Measurements from ENCODE around the gene LZTFL1. TPM values are rescaled to one million over a fixed set of nuclear protein-coding genes. Genes with fewer than 3 reads are reported as not detected.
A peak's percentile ranks its signal among the peaks of the same experiment; 100 is the strongest.

LZTFL1 gene
- polyA plus RNA-seq (2012; ENCODE audit: missing spikeins): 12.1 TPM

GRCh38 chr3:45841757-45842491 is at the start of gene LZTFL1:
LZTFL1 (minus strand) TSS chr3:45842119; CDS start chr3:45841991, 128 bp downstream.
- no peak for TF ChIP-seq POLR2A (IDR thresholded peaks at IDR 0.05; ENCODE audit: low read depth, low read length)
- peak; percentile 49; the same call in 1 of the 2 replicates for TF ChIP-seq POLR2AphosphoS5 (IDR thresholded peaks at IDR 0.05; ENCODE audit: low read depth, low read length)
- FAIRE-seq: peak; percentile 91
- peak; percentile 65 for DNase-seq (ENCODE audit: insufficient read length)

- no peak for DNase-seq (ENCODE audit: insufficient read length)
- TF ChIP-seq TAF1 (IDR thresholded peaks at IDR 0.05; ENCODE audit: borderline replicate concordance, low read depth, low read length) (no peak), POLR2AphosphoS5 (IDR thresholded peaks at IDR 0.05; ENCODE audit: low read depth, low read length) (no peak), POLR2A (IDR thresholded peaks at IDR 0.05; ENCODE audit: low read depth, low read length) (no peak)
- no peak for FAIRE-seq
Measured at GRCh38 chr3:45890405-45890804, 48.5 kb upstream of the LZTFL1 start.

- TF ChIP-seq POLR2A (IDR thresholded peaks at IDR 0.05; ENCODE audit: low read depth, low read length) (no peak), TAF1 (IDR thresholded peaks at IDR 0.05; ENCODE audit: borderline replicate concordance, low read depth, low read length) (no peak), POLR2AphosphoS5 (IDR thresholded peaks at IDR 0.05; ENCODE audit: low read depth, low read length) (no peak)
- DNase-seq (ENCODE audit: insufficient read length) (no peak), FAIRE-seq (no peak)
Measured at GRCh38 chr3:45889337-45889736, 47.4 kb upstream of the LZTFL1 start.

GRCh38 chr3:45887759-45888511 is 46.0 kb upstream of the LZTFL1 start:
- FAIRE-seq: no peak
- TF ChIP-seq POLR2AphosphoS5 (IDR thresholded peaks at IDR 0.05; ENCODE audit: low read depth, low read length) (no peak), POLR2A (IDR thresholded peaks at IDR 0.05; ENCODE audit: low read depth, low read length) (no peak), TAF1 (IDR thresholded peaks at IDR 0.05; ENCODE audit: borderline replicate concordance, low read depth, low read length) (no peak)
- DNase-seq (ENCODE audit: insufficient read length): no peak

- TF ChIP-seq POLR2AphosphoS5 (IDR thresholded peaks at IDR 0.05; ENCODE audit: low read depth, low read length): no peak
- TF ChIP-seq POLR2A (IDR thresholded peaks at IDR 0.05; ENCODE audit: low read depth, low read length): no peak
- TF ChIP-seq TAF1 (IDR thresholded peaks at IDR 0.05; ENCODE audit: borderline replicate concordance, low read depth, low read length): no peak
- no peak for DNase-seq (ENCODE audit: insufficient read length)
- no peak for FAIRE-seq
Measured at GRCh38 chr3:45887285-45887684, 45.4 kb upstream of the LZTFL1 start.

GRCh38 chr3:45885979-45886705 is 44.2 kb upstream of the LZTFL1 start, which contains the start of gene CCR9:
CCR9 (plus strand) TSS chr3:45886543; CDS start chr3:45894934, 8,391 bp downstream.
- DNase-seq (ENCODE audit: insufficient read length) (no peak), FAIRE-seq (no peak)
- TF ChIP-seq POLR2AphosphoS5 (IDR thresholded peaks at IDR 0.05; ENCODE audit: low read depth, low read length): no peak
- no peak for TF ChIP-seq TAF1 (IDR thresholded peaks at IDR 0.05; ENCODE audit: borderline replicate concordance, low read depth, low read length)
- TF ChIP-seq POLR2A (IDR thresholded peaks at IDR 0.05; ENCODE audit: low read depth, low read length): no peak

GRCh38 chr3:45884368-45885201 is 42.7 kb upstream of the LZTFL1 start:
- TF ChIP-seq POLR2AphosphoS5 (IDR thresholded peaks at IDR 0.05; ENCODE audit: low read depth, low read length): no peak
- TF ChIP-seq POLR2A (IDR thresholded peaks at IDR 0.05; ENCODE audit: low read depth, low read length): no peak
- no peak for TF ChIP-seq TAF1 (IDR thresholded peaks at IDR 0.05; ENCODE audit: borderline replicate concordance, low read depth, low read length)
- no peak for FAIRE-seq

GRCh38 chr3:45881078-45882022 is 39.4 kb upstream of the LZTFL1 start:
- DNase-seq (ENCODE audit: insufficient read length) (no peak), FAIRE-seq (peak; percentile 87)
- TF ChIP-seq TAF1 (IDR thresholded peaks at IDR 0.05; ENCODE audit: borderline replicate concordance, low read depth, low read length) (no peak), POLR2A (IDR thresholded peaks at IDR 0.05; ENCODE audit: low read depth, low read length) (no peak), POLR2AphosphoS5 (IDR thresholded peaks at IDR 0.05; ENCODE audit: low read depth, low read length) (no peak)

More at GRCh38 chr3:45884368-45885201, 42.7 kb upstream of the LZTFL1 start:
- no peak for DNase-seq (ENCODE audit: insufficient read length)

GRCh38 chr3:45880725-45881077 is 38.8 kb upstream of the LZTFL1 start:
- TF ChIP-seq POLR2A (IDR thresholded peaks at IDR 0.05; ENCODE audit: low read depth, low read length): no peak
- TF ChIP-seq TAF1 (IDR thresholded peaks at IDR 0.05; ENCODE audit: borderline replicate concordance, low read depth, low read length): no peak
- TF ChIP-seq POLR2AphosphoS5 (IDR thresholded peaks at IDR 0.05; ENCODE audit: low read depth, low read length): no peak
- DNase-seq (ENCODE audit: insufficient read length) (no peak), FAIRE-seq (no peak)

GRCh38 chr3:45878124-45878523 is 36.2 kb upstream of the LZTFL1 start:
- DNase-seq (ENCODE audit: insufficient read length) (no peak), FAIRE-seq (no peak)
- TF ChIP-seq POLR2A (IDR thresholded peaks at IDR 0.05; ENCODE audit: low read depth, low read length): no peak
- TF ChIP-seq TAF1 (IDR thresholded peaks at IDR 0.05; ENCODE audit: borderline replicate concordance, low read depth, low read length): no peak
- TF ChIP-seq POLR2AphosphoS5 (IDR thresholded peaks at IDR 0.05; ENCODE audit: low read depth, low read length): no peak

Data from GM12892 (cell line).